Keratinocyte (primary cell): ENCODE data around the gene TMEM132C. TPM values are rescaled to one million over a fixed set of nuclear protein-coding genes. Genes with fewer than 3 reads are reported as not detected.

Source experiments
- DNase-seq: peaks from one replicate; pipeline ENCODE4 v3.0.0-alpha.2; 2011; ENCODE audit warnings: low read depth, missing footprints, low spot score
- FAIRE-seq: peaks from 2 replicates; lab custom pipeline; 2011; peaks lifted over from hg19 to GRCh38; lab: Jason Lieb, UNC
- H2AFZ ChIP-seq: 2 replicates; pipeline ENCODE4 v1.6.0; 2012; ENCODE audit warnings: low read length, control low read depth, inconsistent platforms; ENCODE audit not compliant: control insufficient read depth
- H3K27ac ChIP-seq: 2 replicates; pipeline ENCODE4 v1.5.1; 2011; ENCODE audit warnings: low read length; ENCODE audit not compliant: control insufficient read depth, insufficient read depth
- H3K27me3 ChIP-seq: 3 replicates; pipeline ENCODE4 v1.6.0; 2011; ENCODE audit warnings: low read length; ENCODE audit not compliant: control insufficient read depth, insufficient read depth; ENCODE audit errors: extremely low read depth
- H3K36me3 ChIP-seq, 2 experiments: 2 replicates in 1 of 2; 3 replicates in 1 of 2; pipeline ENCODE4 v1.5.1; 2011; ENCODE audit warnings: low read length in 2 of 2, mild to moderate bottlenecking in 1 of 2; ENCODE audit not compliant: control insufficient read depth in 2 of 2, insufficient read depth in 2 of 2; ENCODE audit errors: extremely low read depth in 1 of 2
- H3K4me1 ChIP-seq: 3 replicates; pipeline ENCODE4 v1.5.1; 2011; ENCODE audit warnings: low read length; ENCODE audit not compliant: control insufficient read depth, insufficient read depth; ENCODE audit errors: extremely low read depth
- H3K4me2 ChIP-seq: 3 replicates; pipeline ENCODE4 v1.6.0; 2011; ENCODE audit warnings: low read depth, low read length; ENCODE audit not compliant: control insufficient read depth, insufficient read depth; ENCODE audit errors: extremely low read depth
- H3K4me3 ChIP-seq, 3 experiments: fragments of 200-600 bp in 1 of 3; sonication (generic) in 1 of 3; 2 replicates in 2 of 3; 3 replicates in 1 of 3; pipeline ENCODE4 v1.5.1; 2011 to 2016; ENCODE audit warnings: low read length in 3 of 3, mild to moderate bottlenecking in 3 of 3, control low read depth in 2 of 3, inconsistent platforms in 1 of 3, low read depth in 1 of 3, mixed read lengths in 1 of 3, mixed run types in 1 of 3, moderate library complexity in 1 of 3; ENCODE audit not compliant: control insufficient read depth in 2 of 3, insufficient read depth in 2 of 3; ENCODE audit errors: extremely low read depth in 1 of 3
- H3K79me2 ChIP-seq: 2 replicates; pipeline ENCODE4 v1.6.0; 2012; ENCODE audit warnings: low read length; ENCODE audit not compliant: control insufficient read depth, insufficient read depth
- H3K9ac ChIP-seq: 3 replicates; pipeline ENCODE4 v1.6.0; 2011; ENCODE audit warnings: low read length; ENCODE audit not compliant: control insufficient read depth, insufficient read depth; ENCODE audit errors: extremely low read depth
- H3K9me1 ChIP-seq: 3 replicates; pipeline ENCODE4 v1.6.0; 2011; ENCODE audit warnings: low read length; ENCODE audit not compliant: control insufficient read depth, insufficient read depth; ENCODE audit errors: extremely low read depth
- H3K9me3 ChIP-seq: 2 replicates; pipeline ENCODE4 v1.5.1; 2012; ENCODE audit warnings: low read depth, low read length; ENCODE audit not compliant: control insufficient read depth
- H4K20me1 ChIP-seq: 3 replicates; pipeline ENCODE4 v1.6.0; 2011; ENCODE audit warnings: low read length; ENCODE audit not compliant: control insufficient read depth, insufficient read depth; ENCODE audit errors: extremely low read depth
- CTCF ChIP-seq, 3 experiments: IDR thresholded peaks in 1 of 3; conservative IDR thresholded peaks in 1 of 3; optimal IDR thresholded peaks in 1 of 3; 2 replicates in 2 of 3; 3 replicates in 1 of 3; pipeline versions ENCODE3 to v1.5.1; 2011; ENCODE audit warnings: low read length in 3 of 3, mild to moderate bottlenecking in 3 of 3, moderate library complexity in 2 of 3, control low read depth in 1 of 3, inconsistent platforms in 1 of 3; ENCODE audit not compliant: insufficient read depth in 2 of 3; ENCODE audit errors: extremely low read depth in 1 of 3
- EZH2 ChIP-seq: IDR thresholded peaks from one replicate; pipeline ENCODE4 v1.6.1; 2012; ENCODE audit warnings: inconsistent platforms, mild to moderate bottlenecking, low read length, moderate library complexity
- dilution Hi-C: fragments of 300-500 bp; cut with MboI; formaldehyde crosslinking; loops from one replicate; pipeline ENCODE4 v1.7.0; 2020; ENCODE audit warnings: low sequenced_read_pairs; ENCODE audit not compliant: extremely low pct_ligation_motif_present
- polyA plus RNA-seq, 5 experiments: library from polyadenylated mRNA; depleted of rRNA in 3 of 5; stranded (reverse) in 3 of 5; stranded (forward) in 1 of 5; unstranded in 1 of 5; fragments of >200 nt; gene quantifications; 1 replicate in 1 of 5; 2 replicates in 3 of 5; 3 replicates in 1 of 5; pipeline versions ENCODE4 v1.2.1 to v1.2.3, GENCODE V29; 2011 to 2012; ENCODE audit warnings: missing spikeins in 2 of 5, low read depth in 1 of 5, low replicate concordance in 1 of 5

Gene TMEM132C
- polyA plus RNA-seq, 1 donor (not counting 4 experiments of a cell fraction or from before 2014, with no cell fraction given), result not detected

- Histone ChIP-seq H3K4me3 (no peak overlapping the region), H3K27me3 (no peaks in the 10 kb centered on the region), H3K4me1 (no peaks in the 10 kb centered on the region), H3K36me3 (no peaks in the 10 kb centered on the region), H3K79me2 (no peaks in the 10 kb centered on the region), H3K27ac (no peak overlapping the region), H3K9ac (no peak overlapping the region), H2AFZ (no peak overlapping the region), H4K20me1 (no peaks in the 10 kb centered on the region), H3K4me2 (no peak overlapping the region), H3K9me1 (no peaks in the 10 kb centered on the region), H3K9me3 (no peaks in the 10 kb centered on the region)
- dilution Hi-C loops, result no loop called here
- no peak for FAIRE-seq
- no peak for DNase-seq
- no peak for TF ChIP-seq EZH2
- no peak for TF ChIP-seq CTCF (optimal IDR thresholded peaks at IDR 0.05 in 1 of 3, IDR thresholded peaks at IDR 0.05 in 1 of 3, conservative IDR thresholded peaks at IDR 0.05 in 1 of 3; ENCODE audit: extremely low read depth in 1 of 3, insufficient read depth in 2 of 3, low read length in 3 of 3)
Measured at GRCh38 chr12:128276471-128276870, 9.5 kb downstream of the TMEM132C start.

- dilution Hi-C loops, result no loop called here
Measured at GRCh38 chr12:128286970-128287369, 20.0 kb downstream of the TMEM132C start.

More at GRCh38 chr12:128286970-128287369, 20.0 kb downstream of the TMEM132C start:
- no peaks in the 10 kb centered on the region for H3K36me3 ChIP-seq
- H3K4me3 ChIP-seq, result no peak overlapping the region
- H4K20me1 ChIP-seq, result no peaks in the 10 kb centered on the region
- no peak overlapping the region for H2AFZ ChIP-seq
- H3K9me1 ChIP-seq, result no peaks in the 10 kb centered on the region
- H3K27ac ChIP-seq, result no peak overlapping the region
- H3K27me3 ChIP-seq, result no peaks in the 10 kb centered on the region
- no peak overlapping the region for H3K9ac ChIP-seq
- DNase-seq (no peak), FAIRE-seq (no peak)
- H3K4me2 ChIP-seq, result no peak overlapping the region
- peaks cover 4% of the 10 kb centered on the region for H3K9me3 ChIP-seq
- H3K4me1 ChIP-seq, result no peaks in the 10 kb centered on the region
- H3K79me2 ChIP-seq, result no peaks in the 10 kb centered on the region
- TF ChIP-seq CTCF (optimal IDR thresholded peaks at IDR 0.05 in 1 of 3, IDR thresholded peaks at IDR 0.05 in 1 of 3, conservative IDR thresholded peaks at IDR 0.05 in 1 of 3; ENCODE audit: extremely low read depth in 1 of 3, insufficient read depth in 2 of 3, low read length in 3 of 3), result no peak
- no peak for TF ChIP-seq EZH2
